Measurements from ENCODE around the gene OR4D1.
"Not testable (repeated sequence)": the region's sequence is repeated elsewhere in the genome, so short reads cannot be mapped to it uniquely, and the experiment has no call there.

The OR4D1 gene

DNA sequence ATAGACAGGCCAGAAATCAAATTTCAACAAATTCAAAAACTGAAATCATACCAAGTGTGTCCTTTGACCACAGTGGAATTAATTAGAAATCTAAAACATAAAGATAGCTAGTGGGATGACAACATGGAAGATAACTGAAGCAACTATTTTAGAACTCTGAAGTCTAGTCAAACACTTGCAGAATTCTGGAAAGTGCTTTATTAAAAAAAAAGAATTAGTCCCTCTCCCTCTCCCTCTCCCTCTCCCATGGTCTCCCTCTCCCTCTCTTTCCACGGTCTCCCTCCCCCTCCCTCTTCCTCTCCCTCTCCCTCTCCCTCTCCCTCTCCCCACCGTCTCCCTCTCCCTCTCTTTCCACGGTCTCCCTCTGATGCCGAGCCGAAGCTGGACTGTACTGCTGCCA lies 6.7 kb upstream of the OR4D1 start:
- intact Hi-C loops (cut with DNase I; ENCODE audit: low total_unique reads): no loop called here
- Histone ChIP-seq H3K9me3 (peaks cover 0 to 16% (median 14%) of the 10 kb centered on the region in 3 donors), H3K4me1 (no peaks in the 10 kb centered on the region), H3K27ac (no peak overlapping the region), H3K4me3 (no peak overlapping the region), H3K36me3 (no peaks in the 10 kb centered on the region), H3K27me3 (peaks cover 0 to 3% of the 10 kb centered on the region in 2 donors)
- no peak for DNase-seq
- TF ChIP-seq, protein P1, sequence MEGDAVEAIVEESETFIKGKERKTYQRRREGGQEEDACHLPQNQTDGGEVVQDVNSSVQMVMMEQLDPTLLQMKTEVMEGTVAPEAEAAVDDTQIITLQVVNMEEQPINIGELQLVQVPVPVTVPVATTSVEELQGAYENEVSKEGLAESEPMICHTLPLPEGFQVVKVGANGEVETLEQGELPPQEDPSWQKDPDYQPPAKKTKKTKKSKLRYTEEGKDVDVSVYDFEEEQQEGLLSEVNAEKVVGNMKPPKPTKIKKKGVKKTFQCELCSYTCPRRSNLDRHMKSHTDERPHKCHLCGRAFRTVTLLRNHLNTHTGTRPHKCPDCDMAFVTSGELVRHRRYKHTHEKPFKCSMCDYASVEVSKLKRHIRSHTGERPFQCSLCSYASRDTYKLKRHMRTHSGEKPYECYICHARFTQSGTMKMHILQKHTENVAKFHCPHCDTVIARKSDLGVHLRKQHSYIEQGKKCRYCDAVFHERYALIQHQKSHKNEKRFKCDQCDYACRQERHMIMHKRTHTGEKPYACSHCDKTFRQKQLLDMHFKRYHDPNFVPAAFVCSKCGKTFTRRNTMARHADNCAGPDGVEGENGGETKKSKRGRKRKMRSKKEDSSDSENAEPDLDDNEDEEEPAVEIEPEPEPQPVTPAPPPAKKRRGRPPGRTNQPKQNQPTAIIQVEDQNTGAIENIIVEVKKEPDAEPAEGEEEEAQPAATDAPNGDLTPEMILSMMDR (IDR thresholded peaks at IDR 0.05): no peak

GRCh38 chr17:58143335-58143734 lies 4.8 kb upstream of the OR4D1 start:
- intact Hi-C loops (cut with DNase I; ENCODE audit: low total_unique reads); H3K36me3 ChIP-seq; H3K27me3 ChIP-seq; H3K4me3 ChIP-seq; H3K27ac ChIP-seq; H3K4me1 ChIP-seq; DNase-seq: not testable (repeated sequence)
- peaks cover 0 to 16% (median 14%) of the 10 kb centered on the region in 3 donors for H3K9me3 ChIP-seq

DNA sequence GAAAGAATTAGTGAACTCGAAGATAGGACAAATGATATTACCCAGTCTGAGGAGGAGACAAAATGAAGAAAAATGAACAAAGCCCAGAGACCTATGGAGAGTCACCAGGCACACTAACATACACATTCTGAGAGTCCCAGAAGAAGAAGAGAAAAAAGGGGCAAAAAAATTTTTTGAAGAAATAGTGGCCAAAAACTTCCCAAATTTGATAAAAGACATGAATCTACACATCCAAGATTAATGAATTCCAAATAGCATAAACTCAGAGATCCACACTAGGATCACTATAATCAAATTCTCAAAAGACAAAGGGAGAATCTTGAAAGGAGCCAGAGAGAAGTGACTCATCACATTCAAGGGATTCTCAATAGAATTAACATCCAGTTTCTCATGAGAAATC lies 3.4 kb upstream of the OR4D1 start:
- no peak overlapping the region for H3K4me3 ChIP-seq
- no peaks in the 10 kb centered on the region for H3K27me3 ChIP-seq
- peaks cover 0 to 16% (median 14%) of the 10 kb centered on the region in 3 donors for H3K9me3 ChIP-seq
- intact Hi-C loops (cut with DNase I; ENCODE audit: low total_unique reads): no loop called here
- H3K27ac ChIP-seq: no peak overlapping the region
- no peak for DNase-seq
- TF ChIP-seq, protein P1 (IDR thresholded peaks at IDR 0.05): no peak
- H3K4me1 ChIP-seq: no peaks in the 10 kb centered on the region
- H3K36me3 ChIP-seq: no peaks in the 10 kb centered on the region

DNA sequence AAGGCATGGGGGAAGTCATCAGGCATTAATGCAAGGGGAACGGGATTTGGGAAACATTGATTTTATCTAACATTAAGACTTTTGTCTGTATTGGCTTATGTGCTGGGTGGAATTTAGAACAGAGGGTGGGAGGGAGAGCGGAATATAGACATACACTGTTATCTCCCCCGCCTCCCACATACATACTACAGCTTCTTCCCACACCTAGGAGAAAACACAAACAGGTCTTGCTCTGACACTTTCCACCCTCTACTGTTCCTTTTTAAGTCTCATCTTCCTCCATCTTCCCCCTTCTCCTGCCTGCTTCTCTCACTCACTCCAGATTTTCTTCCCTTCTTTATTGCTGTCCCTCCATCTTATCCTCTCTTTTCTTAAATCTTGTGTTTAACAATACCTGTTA lies 425 bp downstream of the OR4D1 start:
- TF ChIP-seq, protein P1 (IDR thresholded peaks at IDR 0.05): no peak
- Histone ChIP-seq H3K4me1 (no peaks in the 10 kb centered on the region), H3K27me3 (peaks cover 0 to 11% of the 10 kb centered on the region in 2 donors), H3K9me3 (peaks cover 0 to 14% (median 13%) of the 10 kb centered on the region in 3 donors), H3K4me3 (no peak overlapping the region), H3K27ac (no peak overlapping the region), H3K36me3 (no peaks in the 10 kb centered on the region)
- DNase-seq: no peak
- intact Hi-C loops (cut with DNase I; ENCODE audit: low total_unique reads): no loop called here

- no peaks in the 10 kb centered on the region for H3K4me1 ChIP-seq
- no peaks in the 10 kb centered on the region for H3K9me3 ChIP-seq
- intact Hi-C loops (cut with DNase I; ENCODE audit: low total_unique reads): no loop called here
- TF ChIP-seq, protein P1 (IDR thresholded peaks at IDR 0.05): no peak
- no peak overlapping the region for H3K4me3 ChIP-seq
- H3K36me3 ChIP-seq: no peaks in the 10 kb centered on the region
- H3K27ac ChIP-seq: no peak overlapping the region
- no peak for DNase-seq
- H3K27me3 ChIP-seq: peaks cover 0 to 14% of the 10 kb centered on the region in 2 donors
Observed at GRCh38 chr17:58150394-58150793, 2.2 kb downstream of the OR4D1 start.

GRCh38 chr17:58153046-58153445 lies 4.9 kb downstream of the OR4D1 start:
- TF ChIP-seq, protein P1 (IDR thresholded peaks at IDR 0.05): no peak
- no peak overlapping the region for H3K27ac ChIP-seq
- intact Hi-C loops (cut with DNase I; ENCODE audit: low total_unique reads): no loop called here
- H3K9me3 ChIP-seq: no peaks in the 10 kb centered on the region
- H3K4me1 ChIP-seq: peaks cover 0 to 9% (median 4%) of the 10 kb centered on the region in 4 donors
- DNase-seq: no peak
- no peaks in the 10 kb centered on the region for H3K36me3 ChIP-seq
- H3K4me3 ChIP-seq: no peak overlapping the region
- H3K27me3 ChIP-seq: peaks cover 0 to 37% of the 10 kb centered on the region in 2 donors

Data from tibial artery (tissue), 4 donors.